HEK293T (cell line): ENCODE data around the gene IL1RAPL1.

Experiments used
- CTCF ChIA-PET: fragments of 350-600 bp; formaldehyde crosslinking; extraction: SDS; loops from one replicate; lab custom pipeline; 2021; ENCODE audit warnings: antibody characterized with exemption, inconsistent platforms; lab: Yijun Ruan, JAX
- POLR2A ChIA-PET: fragments of 350-600 bp; formaldehyde crosslinking; extraction: SDS; loops from one replicate; lab custom pipeline; 2020; ENCODE audit warnings: antibody characterized with exemption, inconsistent platforms; lab: Yijun Ruan, JAX
- DNase-seq: peaks from one replicate; pipeline ENCODE4 v3.0.0; 2012; ENCODE audit warnings: mixed read lengths; ENCODE audit errors: extremely low spot score
- ARNT ChIP-seq: fragments of 450-650 bp; IDR thresholded peaks from 2 replicates; pipeline ENCODE4 v1.6.1; 2017; ENCODE audit warnings: mild to moderate bottlenecking
- BHLHE40 ChIP-seq: fragments of 450-650 bp; IDR thresholded peaks from 2 replicates; pipeline ENCODE4 v1.6.1; 2016; ENCODE audit warnings: mild to moderate bottlenecking, moderate library complexity, borderline replicate concordance
- CTBP1 ChIP-seq: fragments of 450-650 bp; IDR thresholded peaks from 2 replicates; pipeline ENCODE4 v1.6.1; 2016; ENCODE audit warnings: borderline replicate concordance
- ELF4 ChIP-seq: fragments of 450-650 bp; IDR thresholded peaks from 2 replicates; pipeline ENCODE4 v1.6.1; 2017; ENCODE audit warnings: antibody characterized with exemption
- FOXA1 ChIP-seq: fragments of 450-650 bp; IDR thresholded peaks from 2 replicates; pipeline ENCODE4 v1.6.1; 2016; ENCODE audit warnings: mild to moderate bottlenecking
- FOXK2 ChIP-seq: fragments of 450-650 bp; IDR thresholded peaks from 2 replicates; pipeline ENCODE4 v1.6.1; 2016; ENCODE audit warnings: mild to moderate bottlenecking
- FOXM1 ChIP-seq: fragments of 450-650 bp; IDR thresholded peaks from 2 replicates; pipeline ENCODE4 v1.6.1; 2017; ENCODE audit warnings: mild to moderate bottlenecking, borderline replicate concordance
- HDGF ChIP-seq: fragments of 450-650 bp; IDR thresholded peaks from 2 replicates; pipeline ENCODE4 v1.6.1; 2017; ENCODE audit warnings: antibody characterized with exemption, borderline replicate concordance
- L3MBTL2 ChIP-seq: fragments of 450-650 bp; conservative IDR thresholded peaks from 2 replicates; pipeline ENCODE4 v1.6.1; 2016; ENCODE audit warnings: mild to moderate bottlenecking
- LEF1 ChIP-seq: fragments of 450-650 bp; IDR thresholded peaks from 2 replicates; pipeline ENCODE4 v1.6.1; 2017; ENCODE audit warnings: mild to moderate bottlenecking, borderline replicate concordance
- NFRKB ChIP-seq: fragments of 450-650 bp; IDR thresholded peaks from 2 replicates; pipeline ENCODE4 v1.6.1; 2016; ENCODE audit warnings: mild to moderate bottlenecking, moderate library complexity
- SP1 ChIP-seq: fragments of 450-650 bp; IDR thresholded peaks from 2 replicates; pipeline ENCODE4 v1.6.1; 2017
- SUZ12 ChIP-seq: fragments of 450-650 bp; IDR thresholded peaks from 2 replicates; pipeline ENCODE4 v1.6.1; 2016; ENCODE audit warnings: mild to moderate bottlenecking
- TARDBP ChIP-seq: fragments of 450-650 bp; IDR thresholded peaks from 2 replicates; pipeline ENCODE4 v1.6.1; 2016
- ZNF384 ChIP-seq: fragments of 450-650 bp; IDR thresholded peaks from 2 replicates; pipeline ENCODE4 v1.6.1; 2016
- TF ChIP-seq, protein P1 (sequence below): fragments of 450-650 bp; IDR thresholded peaks from 2 replicates; pipeline ENCODE4 v1.6.1; 2016

The IL1RAPL1 gene

DNA sequence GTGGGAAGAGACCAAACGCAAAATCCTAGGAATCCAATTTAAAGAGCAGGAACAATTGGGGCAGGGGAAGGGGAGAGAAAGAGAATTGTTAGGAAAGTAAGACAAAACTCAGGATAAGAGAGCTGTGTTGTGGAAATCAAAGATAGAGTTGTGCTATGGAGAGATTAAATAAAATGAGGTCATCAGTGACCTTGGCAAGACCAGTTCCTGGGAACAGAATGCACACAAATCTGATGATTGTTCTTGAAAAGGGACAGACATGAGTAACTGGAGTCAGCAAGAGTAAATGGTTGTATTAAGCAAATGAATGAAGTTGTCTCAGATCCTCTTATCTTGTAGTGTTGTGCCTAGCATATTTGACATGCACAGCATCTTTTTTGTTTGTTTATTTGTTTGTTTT lies 267.4 kb downstream of the IL1RAPL1 start:
- ChIA-PET POLR2A (no interaction called here), CTCF (no interaction called here)
- DNase-seq: no peak

DNA sequence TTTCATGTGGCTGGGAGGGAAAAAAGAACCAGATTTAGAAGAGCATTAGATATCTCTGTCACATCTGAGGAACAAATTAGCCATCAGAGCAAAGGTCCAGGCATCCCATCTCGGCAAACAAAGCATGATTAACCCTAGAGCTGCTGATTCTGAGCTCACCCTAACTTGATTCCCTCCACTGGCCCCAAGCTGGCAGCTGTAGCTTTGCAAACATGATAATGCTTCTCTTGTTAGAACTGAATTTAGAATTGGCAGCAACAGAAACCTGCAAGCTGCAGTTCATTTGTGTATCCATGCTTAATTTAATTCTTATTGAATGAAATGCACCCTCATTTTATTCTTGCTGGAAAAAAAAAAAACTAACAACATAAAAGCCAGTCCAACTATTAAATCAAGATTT lies 289.2 kb downstream of the IL1RAPL1 start:
- no peak for DNase-seq
- TF ChIP-seq L3MBTL2 (no peak), ARNT (no peak), CTBP1 (no peak), ELF4 (no peak), NFRKB (no peak), FOXK2 (no peak), FOXM1 (no peak), HDGF (no peak), BHLHE40 (no peak), SUZ12 (no peak), FOXA1 (no peak), SP1 (no peak), ZNF384 (no peak), LEF1 (no peak)
- TF ChIP-seq, protein P1, sequence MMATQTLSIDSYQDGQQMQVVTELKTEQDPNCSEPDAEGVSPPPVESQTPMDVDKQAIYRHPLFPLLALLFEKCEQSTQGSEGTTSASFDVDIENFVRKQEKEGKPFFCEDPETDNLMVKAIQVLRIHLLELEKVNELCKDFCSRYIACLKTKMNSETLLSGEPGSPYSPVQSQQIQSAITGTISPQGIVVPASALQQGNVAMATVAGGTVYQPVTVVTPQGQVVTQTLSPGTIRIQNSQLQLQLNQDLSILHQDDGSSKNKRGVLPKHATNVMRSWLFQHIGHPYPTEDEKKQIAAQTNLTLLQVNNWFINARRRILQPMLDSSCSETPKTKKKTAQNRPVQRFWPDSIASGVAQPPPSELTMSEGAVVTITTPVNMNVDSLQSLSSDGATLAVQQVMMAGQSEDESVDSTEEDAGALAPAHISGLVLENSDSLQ: no peak
- CTCF ChIA-PET: no interaction called here
- POLR2A ChIA-PET: no interaction called here

More for the DNA sequence above, 267.4 kb downstream of the IL1RAPL1 start:
- TF ChIP-seq CTBP1 (no peak), FOXM1 (no peak), SUZ12 (no peak), FOXK2 (no peak), SP1 (no peak), NFRKB (no peak), ZNF384 (no peak), TARDBP (no peak), ARNT (no peak), LEF1 (no peak), HDGF (no peak), L3MBTL2 (no peak), FOXA1 (no peak), BHLHE40 (no peak), ELF4 (no peak)
- TF ChIP-seq, protein P1: no peak

DNA sequence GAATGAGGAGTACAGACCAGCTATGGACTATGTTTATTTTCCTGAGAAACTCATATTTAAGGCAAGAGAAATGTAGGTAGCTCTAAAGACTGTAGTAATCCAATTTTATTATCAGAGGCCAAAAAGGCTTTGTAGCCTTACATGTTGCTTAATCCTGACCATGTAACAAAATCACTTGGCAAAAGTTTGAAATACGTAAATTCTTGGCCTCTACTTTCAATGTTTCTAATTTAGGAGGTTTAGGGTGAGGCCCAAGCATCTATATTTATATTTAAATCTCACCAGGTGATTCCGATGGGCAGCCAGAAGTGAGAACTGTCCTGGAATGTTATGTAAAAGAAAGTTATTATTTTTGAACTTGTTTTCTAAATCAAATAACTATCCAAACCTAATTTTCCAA lies 289.7 kb downstream of the IL1RAPL1 start:
- POLR2A ChIA-PET: no interaction called here
- no peak for TF ChIP-seq FOXK2
- TF ChIP-seq LEF1: no peak
- no peak for TF ChIP-seq BHLHE40
- CTCF ChIA-PET: no interaction called here
- DNase-seq: no peak

DNA sequence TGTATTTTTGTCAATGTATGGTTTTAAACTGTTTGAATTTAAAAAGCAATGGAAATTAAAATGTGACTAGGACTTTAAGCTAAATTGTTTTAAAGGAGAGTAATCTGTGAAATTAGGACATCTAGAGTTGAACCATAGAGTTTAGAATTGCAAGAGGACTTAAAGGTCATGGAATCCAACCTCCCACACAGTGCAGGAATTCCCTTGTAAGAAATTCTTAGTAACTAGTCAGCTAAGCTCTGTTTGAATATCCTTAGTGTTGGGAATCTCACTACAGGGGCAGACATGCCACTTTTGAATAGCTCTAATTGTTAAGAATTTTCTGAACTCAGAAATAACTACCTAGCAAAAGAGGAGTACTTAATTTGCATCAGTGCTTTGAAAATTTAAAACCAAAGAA lies 292.9 kb downstream of the IL1RAPL1 start:
- TF ChIP-seq FOXM1: no peak
- no peak for TF ChIP-seq TARDBP
- TF ChIP-seq SUZ12: no peak
- no peak for TF ChIP-seq HDGF
- TF ChIP-seq, protein P1: no peak
- no peak for TF ChIP-seq L3MBTL2
- TF ChIP-seq LEF1: no peak
- POLR2A ChIA-PET: no interaction called here
- no peak for DNase-seq
- CTCF ChIA-PET: no interaction called here

DNA sequence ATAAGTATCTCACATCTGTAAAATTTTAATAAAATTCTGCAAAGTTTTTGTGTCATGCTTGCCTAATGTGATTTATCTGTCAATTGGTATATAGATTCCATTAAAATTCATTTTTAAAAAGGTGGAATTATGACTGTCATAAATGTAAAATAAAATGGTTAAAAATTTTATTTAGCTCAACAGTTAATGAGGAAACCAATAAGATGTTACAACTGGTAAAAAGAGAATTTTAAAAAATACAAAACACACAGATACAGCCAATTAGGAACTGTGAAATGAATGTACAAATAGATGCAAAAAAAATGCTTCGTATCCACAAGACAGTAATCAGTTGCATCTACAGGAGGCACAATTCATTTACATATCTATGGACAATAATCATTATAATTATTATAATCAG lies 297.6 kb downstream of the IL1RAPL1 start:
- CTCF ChIA-PET: no interaction called here
- POLR2A ChIA-PET: no interaction called here
- no peak for TF ChIP-seq ELF4
- no peak for TF ChIP-seq HDGF
- TF ChIP-seq SUZ12: no peak
- TF ChIP-seq CTBP1: no peak
- TF ChIP-seq, protein P1: no peak
- TF ChIP-seq ZNF384: no peak
- TF ChIP-seq ARNT: no peak
- TF ChIP-seq L3MBTL2: no peak
- no peak for TF ChIP-seq BHLHE40
- TF ChIP-seq FOXA1: no peak
- no peak for TF ChIP-seq NFRKB
- no peak for TF ChIP-seq FOXK2
- no peak for TF ChIP-seq FOXM1
- TF ChIP-seq SP1: no peak
- no peak for TF ChIP-seq LEF1
- TF ChIP-seq TARDBP: no peak
- DNase-seq: no peak

DNA sequence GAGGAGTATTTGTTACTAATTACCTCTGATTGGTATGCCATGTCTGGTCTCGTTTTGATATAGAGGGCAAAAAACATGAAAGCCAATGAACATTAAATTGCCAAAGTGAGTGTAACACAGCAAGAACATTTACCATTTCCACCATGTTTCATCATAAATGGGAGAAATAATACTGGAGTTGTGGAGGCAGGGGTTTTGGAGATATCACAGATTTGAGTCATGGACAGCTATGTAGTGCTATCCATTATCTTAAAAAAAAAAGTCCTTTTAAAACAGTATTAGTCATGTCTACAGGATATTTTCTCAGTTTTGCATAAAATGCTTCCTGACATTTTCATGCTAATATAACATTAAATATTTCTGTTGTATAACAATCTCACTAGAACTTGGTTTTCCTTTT lies 301.2 kb downstream of the IL1RAPL1 start:
- DNase-seq: no peak
- ChIA-PET CTCF (no interaction called here), POLR2A (no interaction called here)
- TF ChIP-seq ARNT: no peak
- no peak for TF ChIP-seq FOXM1
- TF ChIP-seq NFRKB: no peak
- no peak for TF ChIP-seq L3MBTL2
- TF ChIP-seq BHLHE40: no peak
- TF ChIP-seq HDGF: no peak
- no peak for TF ChIP-seq LEF1
- TF ChIP-seq ELF4: no peak
- TF ChIP-seq CTBP1: no peak
- TF ChIP-seq, protein P1: no peak
- TF ChIP-seq SUZ12: no peak
- TF ChIP-seq FOXK2: no peak
- no peak for TF ChIP-seq SP1
- no peak for TF ChIP-seq ZNF384
- TF ChIP-seq TARDBP: no peak
- TF ChIP-seq FOXA1: no peak
